ENCODE data around the gene COL8A1. TPM values are rescaled to one million over a fixed set of nuclear protein-coding genes. Genes with fewer than 3 reads are reported as not detected.

COL8A1 gene
- total and polyA plus RNA-seq, 9 of the 15 experiments (the other 6 are each of a cell fraction or from before 2014, with no cell fraction given), result 0.07 TPM; not detected in 8

DNA sequence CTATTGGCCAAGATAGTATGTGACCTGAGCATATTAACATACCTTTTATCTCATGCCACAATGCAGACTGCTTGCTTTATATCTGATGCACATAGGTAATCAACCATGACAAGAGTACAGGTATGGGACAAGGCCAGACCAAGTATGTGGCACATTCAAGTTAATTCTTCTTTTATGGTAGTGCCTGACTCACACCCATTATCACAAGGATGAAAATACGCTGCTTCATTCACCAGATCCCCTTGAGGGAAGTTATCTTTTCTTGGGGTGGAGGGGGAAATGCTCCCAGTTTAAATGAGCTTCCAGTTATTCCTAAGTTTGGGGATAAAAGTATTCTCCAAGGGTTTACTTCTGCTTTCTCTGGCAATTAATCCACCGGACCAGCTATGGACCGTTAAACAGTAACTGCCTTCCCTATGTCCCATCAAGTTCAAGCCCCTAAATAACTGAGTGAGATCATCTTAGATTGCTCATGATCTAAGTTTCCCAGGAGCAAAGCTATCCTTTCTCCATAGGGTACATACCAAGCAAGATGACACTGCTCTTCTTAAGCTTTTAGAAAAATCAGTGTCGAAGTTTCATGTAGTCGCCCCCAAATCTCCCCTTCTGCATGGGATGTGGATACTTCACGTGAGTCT, 1.9 kb downstream of the COL8A1 start:
- H3K36me3 ChIP-seq (ENCODE audit: control insufficient read depth, insufficient read depth, low read length), result no peaks in the 10 kb centered on the region
- H3K9me3 ChIP-seq (replicated peaks; ENCODE audit: control insufficient read depth, insufficient read depth, low read depth, low read length), result no peaks in the 10 kb centered on the region
- H3K79me2 ChIP-seq (ENCODE audit: control insufficient read depth, insufficient read depth, low read length), result no peaks in the 10 kb centered on the region
- ATAC-seq (no peak), FAIRE-seq (no peak), DNase-seq (ENCODE audit: extremely low read depth in 1 of 4, low spot score in 3 of 4) (no peak)
- no peaks in the 10 kb centered on the region for H3K9me1 ChIP-seq (ENCODE audit: control insufficient read depth, insufficient read depth, low read length)
- no peaks in the 10 kb centered on the region; a peak in 1 of 5 replicates for H3K4me1 ChIP-seq (replicated peaks in 1 of 2; ENCODE audit: control insufficient read depth in 2 of 2, insufficient read depth in 2 of 2, low read length in 2 of 2)
- H3K4me3 ChIP-seq, result no peak overlapping the region
- intact Hi-C loops (cut with micrococcal nuclease) (no loop called here), in situ Hi-C loops (cut with MboI) (no loop called here)
- 2% methylated on average over 4 of the region's 6 CpGs for WGBS (ENCODE audit: insufficient coverage, low coverage, missing lambda C conversion rate)
- H3K4me2 ChIP-seq (ENCODE audit: insufficient read depth, low read length), result no peak overlapping the region
- peaks cover 3 to 11% of the 10 kb centered on the region in 2 experiments; a peak in 3 of 5 replicates for H3K27me3 ChIP-seq (ENCODE audit: control insufficient read depth in 2 of 2, insufficient read depth in 2 of 2, low read length in 2 of 2)
- H2AFZ ChIP-seq (ENCODE audit: low read depth, low read length), result no peak overlapping the region
- POLR2A ChIA-PET, result interaction anchor here (1.2 kb wide), 1 partner anchor 114 kb away, joined by 3 read pairs; no protein-coding TSS in a partner anchor
- H3K27ac ChIP-seq (ENCODE audit: extremely low read depth, low read depth, low read length), result no peak overlapping the region
- no peaks in the 10 kb centered on the region for H4K20me1 ChIP-seq (replicated peaks; ENCODE audit: control insufficient read depth, insufficient read depth, low read length)
- no TSS peak for BruUV-seq (replicated peaks)
- CTCF ChIA-PET (ENCODE audit: low intra/inter-chr PET ratio), result no interaction called here
- H3K9ac ChIP-seq (ENCODE audit: insufficient read depth in 1 of 2, low read depth in 2 of 2, low read length in 2 of 2), result no peak overlapping the region
- TF ChIP-seq TCF3 (CRISPR knock-in tag; IDR thresholded peaks at IDR 0.05) (no peak), BHLHE40 (IDR thresholded peaks at IDR 0.05; ENCODE audit: low read length) (no peak), TFAM (CRISPR knock-in tag; conservative IDR thresholded peaks at IDR 0.05) (no peak), ZNF324 (CRISPR knock-in tag; IDR thresholded peaks at IDR 0.05) (no peak), ESRRA (IDR thresholded peaks at IDR 0.05; ENCODE audit: borderline replicate concordance, low read depth) (no peak), SMARCA5 (IDR thresholded peaks at IDR 0.05) (no peak), PCBP2 (IDR thresholded peaks at IDR 0.05; ENCODE audit: low read depth, low read length, poor library complexity, severe bottlenecking) (no peak), ZNF146 (CRISPR knock-in tag; IDR thresholded peaks at IDR 0.05; ENCODE audit: unreplicated experiment) (no peak), MED1 (CRISPR knock-in tag; IDR thresholded peaks at IDR 0.05; ENCODE audit: borderline replicate concordance) (no peak), SAFB (IDR thresholded peaks at IDR 0.05; ENCODE audit: borderline replicate concordance, low read depth, low read length) (no peak), KAT2B (IDR thresholded peaks at IDR 0.05; ENCODE audit: low read depth, low read length) (no peak), HLTF (IDR thresholded peaks at IDR 0.05) (no peak)
- TF ChIP-seq, protein P1, sequence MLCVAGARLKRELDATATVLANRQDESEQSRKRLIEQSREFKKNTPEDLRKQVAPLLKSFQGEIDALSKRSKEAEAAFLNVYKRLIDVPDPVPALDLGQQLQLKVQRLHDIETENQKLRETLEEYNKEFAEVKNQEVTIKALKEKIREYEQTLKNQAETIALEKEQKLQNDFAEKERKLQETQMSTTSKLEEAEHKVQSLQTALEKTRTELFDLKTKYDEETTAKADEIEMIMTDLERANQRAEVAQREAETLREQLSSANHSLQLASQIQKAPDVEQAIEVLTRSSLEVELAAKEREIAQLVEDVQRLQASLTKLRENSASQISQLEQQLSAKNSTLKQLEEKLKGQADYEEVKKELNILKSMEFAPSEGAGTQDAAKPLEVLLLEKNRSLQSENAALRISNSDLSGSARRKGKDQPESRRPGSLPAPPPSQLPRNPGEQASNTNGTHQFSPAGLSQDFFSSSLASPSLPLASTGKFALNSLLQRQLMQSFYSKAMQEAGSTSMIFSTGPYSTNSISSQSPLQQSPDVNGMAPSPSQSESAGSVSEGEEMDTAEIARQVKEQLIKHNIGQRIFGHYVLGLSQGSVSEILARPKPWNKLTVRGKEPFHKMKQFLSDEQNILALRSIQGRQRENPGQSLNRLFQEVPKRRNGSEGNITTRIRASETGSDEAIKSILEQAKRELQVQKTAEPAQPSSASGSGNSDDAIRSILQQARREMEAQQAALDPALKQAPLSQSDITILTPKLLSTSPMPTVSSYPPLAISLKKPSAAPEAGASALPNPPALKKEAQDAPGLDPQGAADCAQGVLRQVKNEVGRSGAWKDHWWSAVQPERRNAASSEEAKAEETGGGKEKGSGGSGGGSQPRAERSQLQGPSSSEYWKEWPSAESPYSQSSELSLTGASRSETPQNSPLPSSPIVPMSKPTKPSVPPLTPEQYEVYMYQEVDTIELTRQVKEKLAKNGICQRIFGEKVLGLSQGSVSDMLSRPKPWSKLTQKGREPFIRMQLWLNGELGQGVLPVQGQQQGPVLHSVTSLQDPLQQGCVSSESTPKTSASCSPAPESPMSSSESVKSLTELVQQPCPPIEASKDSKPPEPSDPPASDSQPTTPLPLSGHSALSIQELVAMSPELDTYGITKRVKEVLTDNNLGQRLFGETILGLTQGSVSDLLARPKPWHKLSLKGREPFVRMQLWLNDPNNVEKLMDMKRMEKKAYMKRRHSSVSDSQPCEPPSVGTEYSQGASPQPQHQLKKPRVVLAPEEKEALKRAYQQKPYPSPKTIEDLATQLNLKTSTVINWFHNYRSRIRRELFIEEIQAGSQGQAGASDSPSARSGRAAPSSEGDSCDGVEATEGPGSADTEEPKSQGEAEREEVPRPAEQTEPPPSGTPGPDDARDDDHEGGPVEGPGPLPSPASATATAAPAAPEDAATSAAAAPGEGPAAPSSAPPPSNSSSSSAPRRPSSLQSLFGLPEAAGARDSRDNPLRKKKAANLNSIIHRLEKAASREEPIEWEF (CRISPR knock-in tag; IDR thresholded peaks at IDR 0.05), result no peak
- TF ChIP-seq, protein P2, sequence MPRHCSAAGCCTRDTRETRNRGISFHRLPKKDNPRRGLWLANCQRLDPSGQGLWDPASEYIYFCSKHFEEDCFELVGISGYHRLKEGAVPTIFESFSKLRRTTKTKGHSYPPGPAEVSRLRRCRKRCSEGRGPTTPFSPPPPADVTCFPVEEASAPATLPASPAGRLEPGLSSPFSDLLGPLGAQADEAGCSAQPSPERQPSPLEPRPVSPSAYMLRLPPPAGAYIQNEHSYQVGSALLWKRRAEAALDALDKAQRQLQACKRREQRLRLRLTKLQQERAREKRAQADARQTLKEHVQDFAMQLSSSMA (CRISPR knock-in tag; IDR thresholded peaks at IDR 0.05), result no peak
- TF ChIP-seq, protein P3, sequence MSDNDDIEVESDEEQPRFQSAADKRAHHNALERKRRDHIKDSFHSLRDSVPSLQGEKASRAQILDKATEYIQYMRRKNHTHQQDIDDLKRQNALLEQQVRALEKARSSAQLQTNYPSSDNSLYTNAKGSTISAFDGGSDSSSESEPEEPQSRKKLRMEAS (CRISPR knock-in tag; IDR thresholded peaks at IDR 0.05), result no peak
- TF ChIP-seq, protein P4, sequence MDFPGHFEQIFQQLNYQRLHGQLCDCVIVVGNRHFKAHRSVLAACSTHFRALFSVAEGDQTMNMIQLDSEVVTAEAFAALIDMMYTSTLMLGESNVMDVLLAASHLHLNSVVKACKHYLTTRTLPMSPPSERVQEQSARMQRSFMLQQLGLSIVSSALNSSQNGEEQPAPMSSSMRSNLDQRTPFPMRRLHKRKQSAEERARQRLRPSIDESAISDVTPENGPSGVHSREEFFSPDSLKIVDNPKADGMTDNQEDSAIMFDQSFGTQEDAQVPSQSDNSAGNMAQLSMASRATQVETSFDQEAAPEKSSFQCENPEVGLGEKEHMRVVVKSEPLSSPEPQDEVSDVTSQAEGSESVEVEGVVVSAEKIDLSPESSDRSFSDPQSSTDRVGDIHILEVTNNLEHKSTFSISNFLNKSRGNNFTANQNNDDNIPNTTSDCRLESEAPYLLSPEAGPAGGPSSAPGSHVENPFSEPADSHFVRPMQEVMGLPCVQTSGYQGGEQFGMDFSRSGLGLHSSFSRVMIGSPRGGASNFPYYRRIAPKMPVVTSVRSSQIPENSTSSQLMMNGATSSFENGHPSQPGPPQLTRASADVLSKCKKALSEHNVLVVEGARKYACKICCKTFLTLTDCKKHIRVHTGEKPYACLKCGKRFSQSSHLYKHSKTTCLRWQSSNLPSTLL (IDR thresholded peaks at IDR 0.05), result no peak
